Hematopoietic multipotent progenitor cell (in vitro differentiated cells): ENCODE measurements around the gene DHH. TPM values are rescaled to one million over a fixed set of nuclear protein-coding genes. Genes with fewer than 3 reads are reported as not detected.

Experiments used
- DNase-seq, 3 donors: peaks; one replicate each; pipeline ENCODE4 v3.0.0-alpha.2; 2011 to 2015; ENCODE audit warnings: low read depth in 2 of 3, low spot score in 2 of 3
- total RNA-seq: library from RNA; depleted of rRNA; stranded (reverse); fragments of >200 nt; gene quantifications from one replicate; pipeline ENCODE4 v1.2.3, GENCODE V29; 2012

Gene DHH
- total RNA-seq, 1 donor: 0.81 TPM

GRCh38 chr12:49051777-49052438 lies 42.7 kb downstream of the DHH start:
- DNase-seq: no peak

- no peak for DNase-seq
Observed at GRCh38 chr12:49051373-49051764, 43.2 kb downstream of the DHH start.

GRCh38 chr12:49050507-49051372 lies 43.9 kb downstream of the DHH start:
- DNase-seq: no peak

GRCh38 chr12:49049566-49050224 lies 44.9 kb downstream of the DHH start:
- DNase-seq: no peak

GRCh38 chr12:49048953-49049352 lies 45.6 kb downstream of the DHH start:
- no peak for DNase-seq

- no peak for DNase-seq
Observed at GRCh38 chr12:49046129-49046895, 48.3 kb downstream of the DHH start.

GRCh38 chr12:49044660-49045059 lies 49.9 kb downstream of the DHH start:
- DNase-seq: no peak

- peak; percentile 57 to 82 (median 72) for DNase-seq
Observed at GRCh38 chr12:49043856-49044258, 50.7 kb downstream of the DHH start.

- no peak for DNase-seq
Observed at GRCh38 chr12:49043241-49043640, 51.4 kb downstream of the DHH start.

GRCh38 chr12:49041881-49042484 lies 52.6 kb downstream of the DHH start:
- DNase-seq: no peak

GRCh38 chr12:49041036-49041880 lies 53.3 kb downstream of the DHH start:
- no peak for DNase-seq

GRCh38 chr12:49040364-49040855 lies 54.2 kb downstream of the DHH start:
- no peak for DNase-seq

GRCh38 chr12:49039421-49040363 lies 54.9 kb downstream of the DHH start:
- DNase-seq: no peak

- DNase-seq: no peak
Observed at GRCh38 chr12:49038291-49038955, 56.2 kb downstream of the DHH start.

GRCh38 chr12:49037947-49038237 lies 56.7 kb downstream of the DHH start:
- no peak for DNase-seq

GRCh38 chr12:49037111-49037946 lies 57.3 kb downstream of the DHH start:
- DNase-seq: no peak
